Skeletal muscle tissue (tissue), 4 donors: ENCODE results near the gene PSMD9. TPM values are rescaled to one million over a fixed set of nuclear protein-coding genes. Genes with fewer than 3 reads are reported as not detected.

Experiments used
- H3K27ac ChIP-seq: one replicate; pipeline ENCODE4 v1.7.0; 2013; ENCODE audit warnings: mild to moderate bottlenecking, low read depth, low read length, inconsistent platforms
- H3K27me3 ChIP-seq, 3 donors: one replicate each; pipeline ENCODE4 v1.7.0; 2013; ENCODE audit warnings: low read length in 3 of 3; ENCODE audit not compliant: control insufficient read depth in 3 of 3, insufficient read depth in 3 of 3
- H3K36me3 ChIP-seq, 3 donors: one replicate each; pipeline ENCODE4 v1.7.0; 2013; ENCODE audit warnings: low read length in 3 of 3; ENCODE audit not compliant: control insufficient read depth in 3 of 3, insufficient read depth in 3 of 3
- H3K4me1 ChIP-seq, 3 donors: one replicate each; pipeline ENCODE4 v1.7.0; 2013; ENCODE audit warnings: low read length in 3 of 3, mild to moderate bottlenecking in 3 of 3; ENCODE audit not compliant: control insufficient read depth in 3 of 3, insufficient read depth in 3 of 3
- H3K4me3 ChIP-seq, 3 donors: one replicate each; pipeline ENCODE4 v1.7.0; 2013; ENCODE audit warnings: low read length in 3 of 3
- H3K9ac ChIP-seq, 3 donors: one replicate each; pipeline ENCODE4 v1.7.0; 2013; ENCODE audit warnings: low read length in 3 of 3, mild to moderate bottlenecking in 3 of 3, moderate library complexity in 2 of 3, low read depth in 1 of 3
- H3K9me3 ChIP-seq, 3 donors: one replicate each; pipeline ENCODE4 v1.7.0; 2013; ENCODE audit warnings: low read length in 3 of 3; ENCODE audit not compliant: control insufficient read depth in 3 of 3
- total RNA-seq: library from RNA; depleted of rRNA; stranded (reverse); fragments of >200 nt; gene quantifications from one replicate; pipeline ENCODE4 v1.2.3, GENCODE V29; 2014
- donor health status: Osteomylitis.

PSMD9 gene
- total RNA-seq, 1 donor from 2014 or later, result 13.0 TPM

GRCh38 chr12:121932176-121932536 lies 43.6 kb downstream of the PSMD9 start:
- H3K36me3 ChIP-seq, result peaks cover under 1 to 11% (median 2%) of the 10 kb centered on the region in 3 donors
- no peaks in the 10 kb centered on the region for H3K4me1 ChIP-seq
- H3K4me3 ChIP-seq, result no peak overlapping the region
- no peak overlapping the region for H3K27ac ChIP-seq
- no peaks in the 10 kb centered on the region for H3K27me3 ChIP-seq
- H3K9ac ChIP-seq, result no peak overlapping the region
- no peaks in the 10 kb centered on the region for H3K9me3 ChIP-seq

- no peaks in the 10 kb centered on the region for H3K4me1 ChIP-seq
- no peak overlapping the region for H3K4me3 ChIP-seq
- no peak overlapping the region for H3K27ac ChIP-seq
- H3K36me3 ChIP-seq, result peaks cover 2 to 20% (median 2%) of the 10 kb centered on the region in 3 donors
- H3K27me3 ChIP-seq, result no peaks in the 10 kb centered on the region
- no peaks in the 10 kb centered on the region for H3K9me3 ChIP-seq
- H3K9ac ChIP-seq, result no peak overlapping the region
Measured at GRCh38 chr12:121932914-121933521, 44.4 kb downstream of the PSMD9 start.

- peaks cover 2 to 20% (median 2%) of the 10 kb centered on the region in 3 donors for H3K36me3 ChIP-seq
- no peaks in the 10 kb centered on the region for H3K9me3 ChIP-seq
- H3K4me1 ChIP-seq, result no peaks in the 10 kb centered on the region
- H3K9ac ChIP-seq, result no peak overlapping the region
- H3K4me3 ChIP-seq, result no peak overlapping the region
- no peak overlapping the region for H3K27ac ChIP-seq
- H3K27me3 ChIP-seq, result no peaks in the 10 kb centered on the region
Measured at GRCh38 chr12:121933522-121934308, 45.1 kb downstream of the PSMD9 start.

- H3K4me1 ChIP-seq, result no peaks in the 10 kb centered on the region
- no peaks in the 10 kb centered on the region for H3K9me3 ChIP-seq
- no peak overlapping the region for H3K27ac ChIP-seq
- H3K36me3 ChIP-seq, result peaks cover 2 to 20% (median 2%) of the 10 kb centered on the region in 3 donors
- H3K27me3 ChIP-seq, result no peaks in the 10 kb centered on the region
- H3K4me3 ChIP-seq, result no peak overlapping the region
- H3K9ac ChIP-seq, result no peak overlapping the region
Measured at GRCh38 chr12:121934309-121934664, 45.7 kb downstream of the PSMD9 start.

GRCh38 chr12:121937654-121938053 lies 49.1 kb downstream of the PSMD9 start:
- H3K4me3 ChIP-seq, result no peak overlapping the region

GRCh38 chr12:121939186-121939585 lies 50.6 kb downstream of the PSMD9 start:
- Histone ChIP-seq H3K4me1 (no peaks in the 10 kb centered on the region), H3K36me3 (peaks cover 2 to 29% (median 7%) of the 10 kb centered on the region in 3 donors), H3K9ac (no peak overlapping the region), H3K4me3 (no peak overlapping the region), H3K27me3 (no peaks in the 10 kb centered on the region), H3K27ac (no peak overlapping the region), H3K9me3 (no peaks in the 10 kb centered on the region)

More at GRCh38 chr12:121937654-121938053, 49.1 kb downstream of the PSMD9 start:
- no peak overlapping the region for H3K9ac ChIP-seq
- H3K27ac ChIP-seq, result no peak overlapping the region
- peaks cover 2 to 24% (median 2%) of the 10 kb centered on the region in 3 donors for H3K36me3 ChIP-seq
- H3K27me3 ChIP-seq, result no peaks in the 10 kb centered on the region
- H3K9me3 ChIP-seq, result no peaks in the 10 kb centered on the region
- H3K4me1 ChIP-seq, result no peaks in the 10 kb centered on the region

GRCh38 chr12:121939992-121940766 lies 51.6 kb downstream of the PSMD9 start:
- H3K4me3 ChIP-seq, result no peak overlapping the region
- peaks cover 2 to 26% (median 7%) of the 10 kb centered on the region in 3 donors for H3K36me3 ChIP-seq
- H3K27ac ChIP-seq, result no peak overlapping the region
- H3K9ac ChIP-seq, result no peak overlapping the region
- no peaks in the 10 kb centered on the region for H3K4me1 ChIP-seq
- H3K27me3 ChIP-seq, result no peaks in the 10 kb centered on the region
- no peaks in the 10 kb centered on the region for H3K9me3 ChIP-seq

GRCh38 chr12:121942145-121942718 lies 53.6 kb downstream of the PSMD9 start:
- no peak overlapping the region for H3K4me3 ChIP-seq
- no peaks in the 10 kb centered on the region for H3K27me3 ChIP-seq
- no peak overlapping the region for H3K27ac ChIP-seq
- no peaks in the 10 kb centered on the region for H3K9me3 ChIP-seq
- H3K4me1 ChIP-seq, result no peaks in the 10 kb centered on the region
- H3K36me3 ChIP-seq, result peaks cover 0 to 19% (median 5%) of the 10 kb centered on the region in 3 donors
- no peak overlapping the region for H3K9ac ChIP-seq

GRCh38 chr12:121943926-121944325 lies 55.3 kb downstream of the PSMD9 start:
- H3K36me3 ChIP-seq, result peaks cover 0 to 11% (median 4%) of the 10 kb centered on the region in 3 donors
- no peaks in the 10 kb centered on the region for H3K27me3 ChIP-seq
- H3K4me3 ChIP-seq, result no peak overlapping the region
- no peaks in the 10 kb centered on the region for H3K4me1 ChIP-seq
- no peaks in the 10 kb centered on the region for H3K9me3 ChIP-seq
- H3K9ac ChIP-seq, result no peak overlapping the region
- H3K27ac ChIP-seq, result no peak overlapping the region
